Erythroblast (primary cell): ENCODE measurements around the gene ENTPD2.

ENCODE experiments used
- GATA1 ChIP-seq: IDR thresholded peaks from 2 replicates; pipeline ENCODE4 v1.6.1; 2011; ENCODE audit warnings: low read depth, mild to moderate bottlenecking, control low read depth, low read length, moderate library complexity
- POLR2A ChIP-seq: IDR thresholded peaks from 2 replicates; pipeline ENCODE4 v1.6.1; 2011; ENCODE audit warnings: mild to moderate bottlenecking, low read length

- TF ChIP-seq POLR2A (no peak), GATA1 (no peak)
These were observed 13.3 kb downstream of the ENTPD2 start for GRCh38 chr9:137040568-137040967.
